ENCODE measurements around the gene GABRR2.

- TF ChIP-seq CTCF (IDR thresholded peaks at IDR 0.05) = no peak
- no peak for TF ChIP-seq POLR2A (IDR thresholded peaks at IDR 0.05)
Observed at GRCh38 chr6:89295981-89296380, 19.1 kb downstream of the GABRR2 start.
